ENCODE measurements around the gene PLEKHA7.
"Not testable (repeated sequence)": the region's sequence is repeated elsewhere in the genome, so short reads cannot be mapped to it uniquely, and the experiment has no call there.

The PLEKHA7 gene

GRCh38 chr11:17003426-17003825 is 10.8 kb downstream of the PLEKHA7 start:
- Histone ChIP-seq H3K27me3 (ENCODE audit: control insufficient read depth, insufficient read depth, low read length) (no peaks in the 10 kb centered on the region), H3K9me3 (ENCODE audit: control insufficient read depth, low read length) (no peaks in the 10 kb centered on the region), H3K9ac (ENCODE audit: low read length) (no peak overlapping the region), H3K36me3 (ENCODE audit: control insufficient read depth, insufficient read depth, low read length) (no peaks in the 10 kb centered on the region), H3K4me3 (ENCODE audit: low read length) (no peak overlapping the region), H3K4me1 (ENCODE audit: control insufficient read depth, insufficient read depth, low read length) (peaks cover 66% of the 10 kb centered on the region)

- Histone ChIP-seq H3K27me3 (ENCODE audit: control insufficient read depth, insufficient read depth, low read length) (no peaks in the 10 kb centered on the region), H3K4me1 (ENCODE audit: control insufficient read depth, insufficient read depth, low read length) (peaks cover 68% of the 10 kb centered on the region), H3K36me3 (ENCODE audit: control insufficient read depth, insufficient read depth, low read length) (no peaks in the 10 kb centered on the region), H3K4me3 (ENCODE audit: low read length) (no peak overlapping the region), H3K9me3 (ENCODE audit: control insufficient read depth, low read length) (no peaks in the 10 kb centered on the region), H3K9ac (ENCODE audit: low read length) (no peak overlapping the region)
These were observed 11.7 kb downstream of the PLEKHA7 start for GRCh38 chr11:17002543-17002942.

DNA sequence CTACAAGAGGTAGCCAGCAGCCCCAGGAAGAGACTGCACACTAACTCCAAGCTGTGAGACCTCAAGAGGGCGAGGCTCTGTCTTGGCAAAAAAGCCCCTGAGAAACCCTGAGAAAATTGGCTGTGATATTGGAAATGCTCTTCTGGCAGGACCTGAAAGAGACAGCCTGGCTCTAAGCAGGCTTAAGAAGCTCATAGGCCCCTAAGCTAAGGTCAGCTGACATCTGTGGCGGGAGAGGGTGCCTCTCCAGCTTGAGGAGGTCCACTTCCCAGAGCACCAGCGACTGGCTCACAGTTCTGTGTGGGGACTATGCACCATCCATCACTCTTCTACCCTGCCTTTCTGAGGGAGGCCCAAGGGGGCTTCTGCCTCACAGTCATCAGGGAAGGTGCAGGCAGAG is 12.4 kb downstream of the PLEKHA7 start:
- no peak overlapping the region for H3K4me3 ChIP-seq (ENCODE audit: low read length)
- no peaks in the 10 kb centered on the region for H3K27me3 ChIP-seq (ENCODE audit: control insufficient read depth, insufficient read depth, low read length)

DNA sequence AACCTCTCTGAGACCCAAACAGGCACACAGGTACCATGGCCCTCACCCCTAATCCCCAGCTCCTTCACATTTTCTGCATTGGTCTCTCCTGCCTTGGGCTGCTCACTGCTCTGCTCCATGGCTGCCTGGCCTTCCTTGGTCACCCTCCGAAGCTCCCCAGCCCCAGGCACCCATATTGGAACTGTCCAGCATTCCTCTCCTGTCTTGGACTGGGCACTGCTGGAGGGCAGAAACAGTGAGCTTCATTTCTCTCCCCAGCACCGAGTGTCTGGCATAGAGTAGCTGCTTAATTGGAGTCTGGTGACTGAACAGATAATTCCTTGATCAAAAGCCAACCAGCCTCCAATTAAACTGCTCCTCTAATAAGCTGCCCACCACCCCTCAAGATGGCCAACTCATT is 13.2 kb downstream of the PLEKHA7 start:
- Histone ChIP-seq H3K4me3 (ENCODE audit: low read length) (no peak overlapping the region), H3K9ac (ENCODE audit: low read length) (no peak overlapping the region), H3K4me1 (ENCODE audit: control insufficient read depth, insufficient read depth, low read length) (peaks cover 83% of the 10 kb centered on the region), H3K36me3 (ENCODE audit: control insufficient read depth, insufficient read depth, low read length) (no peaks in the 10 kb centered on the region), H3K27me3 (ENCODE audit: control insufficient read depth, insufficient read depth, low read length) (no peaks in the 10 kb centered on the region), H3K9me3 (ENCODE audit: control insufficient read depth, low read length) (no peaks in the 10 kb centered on the region)

More for the DNA sequence above, 12.4 kb downstream of the PLEKHA7 start:
- H3K36me3 ChIP-seq (ENCODE audit: control insufficient read depth, insufficient read depth, low read length): no peaks in the 10 kb centered on the region
- no peaks in the 10 kb centered on the region for H3K9me3 ChIP-seq (ENCODE audit: control insufficient read depth, low read length)
- peaks cover 76% of the 10 kb centered on the region for H3K4me1 ChIP-seq (ENCODE audit: control insufficient read depth, insufficient read depth, low read length)
- no peak overlapping the region for H3K9ac ChIP-seq (ENCODE audit: low read length)

DNA sequence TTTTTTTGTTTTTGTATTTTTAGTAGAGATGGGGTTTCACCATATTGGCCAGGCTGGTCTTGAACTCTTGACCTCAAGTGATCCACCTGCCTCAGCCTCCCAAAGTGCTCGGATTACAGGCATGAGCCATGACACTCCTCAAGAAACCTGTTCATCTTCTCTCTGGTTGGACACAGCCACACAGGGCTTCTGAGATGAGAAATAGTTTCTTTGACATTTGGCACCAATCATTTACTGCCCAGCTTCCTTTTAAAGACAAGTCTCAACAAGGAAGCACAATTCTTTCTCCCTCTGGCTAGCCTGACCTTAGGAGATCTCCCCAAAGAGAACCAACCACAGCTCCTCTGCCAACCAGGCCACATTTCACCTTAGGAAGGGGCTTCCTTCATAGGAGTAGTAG is 14.0 kb downstream of the PLEKHA7 start:
- not testable (repeated sequence) for H3K27me3 ChIP-seq (ENCODE audit: control insufficient read depth, insufficient read depth, low read length); H3K9ac ChIP-seq (ENCODE audit: low read length); H3K4me3 ChIP-seq (ENCODE audit: low read length); H3K36me3 ChIP-seq (ENCODE audit: control insufficient read depth, insufficient read depth, low read length); H3K9me3 ChIP-seq (ENCODE audit: control insufficient read depth, low read length)
- H3K4me1 ChIP-seq (ENCODE audit: control insufficient read depth, insufficient read depth, low read length): peaks cover 84% of the 10 kb centered on the region

DNA sequence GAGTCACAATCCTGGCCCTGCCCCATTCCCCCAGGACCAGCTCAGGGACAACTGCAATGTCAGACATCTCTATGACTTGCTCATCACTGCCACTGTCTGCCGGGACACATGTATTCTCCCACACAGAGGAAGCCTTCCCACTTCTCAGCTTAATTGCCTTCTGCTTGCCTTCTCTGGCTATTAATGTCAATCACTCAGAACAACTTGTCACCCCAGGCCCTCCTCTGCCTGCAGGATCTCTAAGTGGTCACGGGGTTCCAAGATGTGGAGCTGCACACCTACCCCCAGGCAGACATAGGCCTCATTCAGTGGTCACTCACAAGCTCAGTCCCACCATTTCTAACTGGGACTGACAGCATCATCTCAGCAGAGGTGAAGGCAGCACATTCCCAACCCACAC is 15.1 kb downstream of the PLEKHA7 start:
- peaks cover 85% of the 10 kb centered on the region for H3K4me1 ChIP-seq (ENCODE audit: control insufficient read depth, insufficient read depth, low read length)
- H3K9me3 ChIP-seq (ENCODE audit: control insufficient read depth, low read length): no peaks in the 10 kb centered on the region
- H3K36me3 ChIP-seq (ENCODE audit: control insufficient read depth, insufficient read depth, low read length): no peaks in the 10 kb centered on the region
- H3K27me3 ChIP-seq (ENCODE audit: control insufficient read depth, insufficient read depth, low read length): no peaks in the 10 kb centered on the region
- H3K9ac ChIP-seq (ENCODE audit: low read length): no peak overlapping the region
- no peak overlapping the region for H3K4me3 ChIP-seq (ENCODE audit: low read length)

GRCh38 chr11:16997624-16998023 is 16.6 kb downstream of the PLEKHA7 start:
- no peaks in the 10 kb centered on the region for H3K27me3 ChIP-seq (ENCODE audit: control insufficient read depth, insufficient read depth, low read length)
- no peak overlapping the region for H3K4me3 ChIP-seq (ENCODE audit: low read length)
- no peaks in the 10 kb centered on the region for H3K9me3 ChIP-seq (ENCODE audit: control insufficient read depth, low read length)
- H3K36me3 ChIP-seq (ENCODE audit: control insufficient read depth, insufficient read depth, low read length): no peaks in the 10 kb centered on the region
- peaks cover 84% of the 10 kb centered on the region for H3K4me1 ChIP-seq (ENCODE audit: control insufficient read depth, insufficient read depth, low read length)
- H3K9ac ChIP-seq (ENCODE audit: low read length): no peak overlapping the region

GRCh38 chr11:16993495-16993894 is 20.7 kb downstream of the PLEKHA7 start:
- Histone ChIP-seq H3K9me3 (ENCODE audit: control insufficient read depth, low read length) (no peaks in the 10 kb centered on the region), H3K4me1 (ENCODE audit: control insufficient read depth, insufficient read depth, low read length) (peaks cover 83% of the 10 kb centered on the region), H3K27me3 (ENCODE audit: control insufficient read depth, insufficient read depth, low read length) (no peaks in the 10 kb centered on the region), H3K9ac (ENCODE audit: low read length) (no peak overlapping the region), H3K36me3 (ENCODE audit: control insufficient read depth, insufficient read depth, low read length) (no peaks in the 10 kb centered on the region), H3K4me3 (ENCODE audit: low read length) (no peak overlapping the region)

DNA sequence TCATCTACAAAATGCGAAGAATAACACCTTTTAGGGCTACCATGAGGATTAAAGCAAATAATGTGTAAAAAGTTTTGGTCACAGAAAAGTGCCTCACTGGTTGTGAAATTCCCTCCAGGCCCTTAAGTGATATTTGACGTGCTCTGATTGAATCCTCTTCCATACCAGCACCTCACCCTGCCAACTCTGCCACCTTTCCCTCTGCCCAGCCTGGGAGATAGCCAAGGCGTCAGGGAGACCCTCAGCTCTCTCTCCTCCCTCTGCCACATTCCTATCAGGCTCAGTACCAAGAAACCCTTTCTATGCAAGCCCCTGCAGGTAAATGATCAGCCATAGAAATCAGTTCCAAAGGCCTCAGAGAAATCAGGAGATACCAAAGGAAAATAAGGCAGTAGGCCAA is 21.4 kb downstream of the PLEKHA7 start:
- Histone ChIP-seq H3K4me1 (ENCODE audit: control insufficient read depth, insufficient read depth, low read length) (peaks cover 83% of the 10 kb centered on the region), H3K27me3 (ENCODE audit: control insufficient read depth, insufficient read depth, low read length) (no peaks in the 10 kb centered on the region), H3K9ac (ENCODE audit: low read length) (no peak overlapping the region), H3K9me3 (ENCODE audit: control insufficient read depth, low read length) (no peaks in the 10 kb centered on the region), H3K4me3 (ENCODE audit: low read length) (no peak overlapping the region), H3K36me3 (ENCODE audit: control insufficient read depth, insufficient read depth, low read length) (no peaks in the 10 kb centered on the region)

DNA sequence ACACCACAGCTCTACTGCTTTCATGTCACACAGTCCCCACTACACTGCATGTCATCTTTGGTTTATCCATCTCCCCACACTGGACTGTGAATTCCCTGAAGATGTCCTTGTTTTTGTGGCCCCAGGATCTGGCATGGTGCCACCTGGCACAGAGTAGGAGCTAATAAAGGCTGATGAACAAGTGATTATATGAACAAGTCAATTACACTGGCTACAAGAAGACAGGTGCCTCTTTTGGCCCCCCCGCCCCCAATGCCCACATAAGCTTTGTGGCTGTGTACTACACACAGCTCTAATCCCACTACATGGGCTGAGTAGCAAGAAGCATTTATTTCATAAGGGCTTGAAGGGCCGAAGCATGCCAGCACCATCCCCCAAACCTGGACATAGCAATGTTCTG is 24.7 kb downstream of the PLEKHA7 start:
- Histone ChIP-seq H3K9me3 (ENCODE audit: control insufficient read depth, low read length) (no peaks in the 10 kb centered on the region), H3K4me3 (ENCODE audit: low read length) (no peak overlapping the region), H3K36me3 (ENCODE audit: control insufficient read depth, insufficient read depth, low read length) (no peaks in the 10 kb centered on the region), H3K27me3 (ENCODE audit: control insufficient read depth, insufficient read depth, low read length) (no peaks in the 10 kb centered on the region), H3K4me1 (ENCODE audit: control insufficient read depth, insufficient read depth, low read length) (peaks cover 84% of the 10 kb centered on the region), H3K9ac (ENCODE audit: low read length) (no peak overlapping the region)

- no peaks in the 10 kb centered on the region for H3K27me3 ChIP-seq (ENCODE audit: control insufficient read depth, insufficient read depth, low read length)
- H3K9ac ChIP-seq (ENCODE audit: low read length): peak overlapping the region; percentile 68
- peaks cover 89% of the 10 kb centered on the region for H3K4me1 ChIP-seq (ENCODE audit: control insufficient read depth, insufficient read depth, low read length)
- no peaks in the 10 kb centered on the region for H3K36me3 ChIP-seq (ENCODE audit: control insufficient read depth, insufficient read depth, low read length)
- no peaks in the 10 kb centered on the region for H3K9me3 ChIP-seq (ENCODE audit: control insufficient read depth, low read length)
- peak overlapping the region; percentile 41 for H3K4me3 ChIP-seq (ENCODE audit: low read length)
These were observed 27.0 kb downstream of the PLEKHA7 start for GRCh38 chr11:16987205-16987568.

DNA sequence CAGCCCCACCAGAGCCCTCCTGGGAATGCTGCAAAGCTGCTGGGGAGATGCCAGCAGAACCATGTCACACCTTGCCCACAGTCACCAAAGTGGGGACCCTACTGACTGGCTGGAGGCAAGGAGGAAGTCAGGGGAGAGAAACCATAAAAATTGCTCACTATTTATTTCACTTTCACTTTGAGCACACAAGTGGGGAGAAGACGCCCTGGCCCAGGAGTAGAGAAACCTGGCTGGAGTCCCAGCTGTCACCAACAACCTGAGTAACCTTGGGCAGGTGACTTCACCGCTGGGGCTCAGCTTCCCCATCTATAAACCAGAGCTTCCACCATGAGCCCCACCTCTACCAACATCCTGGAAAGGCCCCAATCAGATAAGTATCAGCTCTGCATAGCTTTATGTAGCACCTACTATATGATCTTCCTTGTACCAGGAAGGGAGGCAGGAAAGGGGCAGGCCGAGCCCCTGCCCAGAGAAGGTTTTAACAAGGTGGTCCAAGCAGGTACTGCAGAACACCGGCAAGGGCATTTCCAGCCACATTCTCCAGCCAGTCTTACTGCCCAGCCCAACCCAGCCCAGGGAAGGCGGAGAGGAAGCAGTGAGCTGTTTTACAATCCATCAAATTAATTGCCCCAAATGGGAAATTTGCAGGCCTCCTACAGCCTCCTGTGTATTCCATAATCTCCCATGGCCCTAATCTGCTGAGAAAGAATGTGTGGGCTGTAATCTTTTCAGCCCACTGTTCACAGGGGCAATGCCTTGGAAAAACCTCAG is 27.6 kb downstream of the PLEKHA7 start:
- Histone ChIP-seq H3K4me3 (ENCODE audit: low read length) (no peak overlapping the region), H3K27me3 (ENCODE audit: control insufficient read depth, insufficient read depth, low read length) (no peaks in the 10 kb centered on the region), H3K4me1 (ENCODE audit: control insufficient read depth, insufficient read depth, low read length) (peaks cover 90% of the 10 kb centered on the region), H3K9ac (ENCODE audit: low read length) (peak overlapping the region; percentile 38), H3K36me3 (ENCODE audit: control insufficient read depth, insufficient read depth, low read length) (no peaks in the 10 kb centered on the region), H3K9me3 (ENCODE audit: control insufficient read depth, low read length) (no peaks in the 10 kb centered on the region)

DNA sequence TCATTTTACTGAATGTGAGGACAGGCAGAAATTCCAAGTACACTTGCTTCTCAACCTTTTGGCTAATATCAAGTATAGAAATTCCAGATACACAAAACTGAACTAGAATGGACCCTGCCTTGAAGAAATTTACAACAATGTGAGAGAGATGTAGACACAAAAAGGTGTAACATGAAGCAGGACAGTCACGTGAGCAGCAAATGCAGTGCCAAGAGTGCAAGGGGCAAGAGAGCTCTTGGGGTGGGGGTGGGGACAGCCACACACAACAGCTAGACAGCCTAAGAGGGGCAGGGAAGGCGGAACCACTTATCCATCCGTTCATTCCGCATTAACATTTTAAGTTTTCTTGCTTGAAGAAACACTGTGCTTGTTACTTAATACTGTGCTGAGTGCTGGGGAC is 28.9 kb downstream of the PLEKHA7 start:
- Histone ChIP-seq H3K9me3 (ENCODE audit: control insufficient read depth, low read length) (no peaks in the 10 kb centered on the region), H3K27me3 (ENCODE audit: control insufficient read depth, insufficient read depth, low read length) (no peaks in the 10 kb centered on the region), H3K4me1 (ENCODE audit: control insufficient read depth, insufficient read depth, low read length) (peaks cover 90% of the 10 kb centered on the region), H3K9ac (ENCODE audit: low read length) (peak overlapping the region; percentile 29), H3K4me3 (ENCODE audit: low read length) (no peak overlapping the region), H3K36me3 (ENCODE audit: control insufficient read depth, insufficient read depth, low read length) (no peaks in the 10 kb centered on the region)
